Stimulated activated CD4-positive, alpha-beta T cell treated with anti-CD3 and anti-CD28 coated beads, Interleukin-4, amount 100 ng/mL, for 24 hours (primary cell): Measurements from ENCODE around the gene SIGMAR1.

ENCODE experiments used
- DNase-seq: peaks from one replicate; pipeline ENCODE4 v3.0.0-alpha.2; 2020

SIGMAR1 gene

GRCh38 chr9:34629491-34629808, 8.1 kb downstream of the SIGMAR1 start:
- no peak for DNase-seq

GRCh38 chr9:34628656-34629490, 8.7 kb downstream of the SIGMAR1 start, which contains the start of gene ARID3C:
Gene ARID3C (minus strand): TSS chr9:34629066. CDS start chr9:34628014, 1,052 bp downstream.
- DNase-seq: peak; percentile 44

- no peak for DNase-seq
These were observed 9.6 kb downstream of the SIGMAR1 start for GRCh38 chr9:34627716-34628655.

GRCh38 chr9:34625186-34625486, 12.5 kb downstream of the SIGMAR1 start:
- no peak for DNase-seq

- DNase-seq: no peak
These were observed 13.0 kb downstream of the SIGMAR1 start for GRCh38 chr9:34624475-34625185.

GRCh38 chr9:34623374-34624235, 14.0 kb downstream of the SIGMAR1 start:
- DNase-seq: no peak

GRCh38 chr9:34620061-34620994, 17.3 kb downstream of the SIGMAR1 start, which contains the start of gene DCTN3:
Gene DCTN3 (minus strand): TSS chr9:34620495. CDS start chr9:34620464, 31 bp downstream.
- DNase-seq: peak; percentile 94

GRCh38 chr9:34615132-34615531, 22.5 kb downstream of the SIGMAR1 start:
- DNase-seq: no peak

- peak; percentile 80 for DNase-seq
These were observed 24.7 kb downstream of the SIGMAR1 start for GRCh38 chr9:34612788-34613390.

- DNase-seq: peak; percentile 79
These were observed 25.5 kb downstream of the SIGMAR1 start, which contains the start of gene RPP25L for GRCh38 chr9:34611811-34612787. Gene RPP25L (minus strand): TSS chr9:34612097. CDS start chr9:34611296, 801 bp downstream.

GRCh38 chr9:34611251-34611810, 26.3 kb downstream of the SIGMAR1 start:
- no peak for DNase-seq

- no peak for DNase-seq
These were observed 27.0 kb downstream of the SIGMAR1 start for GRCh38 chr9:34610434-34611206.

- no peak for DNase-seq
These were observed 30.3 kb downstream of the SIGMAR1 start for GRCh38 chr9:34607331-34607730.

GRCh38 chr9:34606905-34607304, 30.7 kb downstream of the SIGMAR1 start:
- no peak for DNase-seq

GRCh38 chr9:34606190-34606589, 31.4 kb downstream of the SIGMAR1 start:
- no peak for DNase-seq

GRCh38 chr9:34603610-34604231, 33.9 kb downstream of the SIGMAR1 start:
- peak; percentile 88 for DNase-seq

GRCh38 chr9:34601937-34602573, 35.5 kb downstream of the SIGMAR1 start:
- DNase-seq: no peak
